Hepatocyte (in vitro differentiated cells): ENCODE results near the gene LRP3. TPM values are rescaled to one million over a fixed set of nuclear protein-coding genes. Genes with fewer than 3 reads are reported as not detected.

Experiments
- DNase-seq: peaks from one replicate; pipeline ENCODE4 v3.0.0-alpha.2; 2016; ENCODE audit warnings: low spot score
- H2AFZ ChIP-seq: fragments of 200-600 bp; sonication (generic); 2 replicates; pipeline ENCODE4 v1.6.0; 2016; ENCODE audit warnings: antibody characterized with exemption, mild to moderate bottlenecking
- H3K27ac ChIP-seq: fragments of 200-600 bp; sonication (generic); 2 replicates; pipeline ENCODE4 v1.5.1; 2016; ENCODE audit warnings: mild to moderate bottlenecking
- H3K27me3 ChIP-seq: fragments of 200-600 bp; sonication (generic); 2 replicates; pipeline ENCODE4 v1.6.1; 2016
- H3K36me3 ChIP-seq: fragments of 200-600 bp; sonication (generic); replicated peaks from 2 replicates; pipeline ENCODE4 v1.5.1; 2016; ENCODE audit warnings: low read depth; ENCODE audit not compliant: insufficient read depth
- H3K4me1 ChIP-seq: fragments of 200-600 bp; sonication (generic); 2 replicates; pipeline ENCODE4 v1.5.1; 2016; ENCODE audit warnings: mild to moderate bottlenecking, moderate library complexity; ENCODE audit not compliant: insufficient read depth
- H3K4me2 ChIP-seq: fragments of 200-600 bp; sonication (generic); 2 replicates; pipeline ENCODE4 v1.6.0; 2016
- H3K4me3 ChIP-seq: fragments of 200-600 bp; sonication (generic); 2 replicates; pipeline ENCODE4 v1.5.1; 2016; ENCODE audit warnings: mild to moderate bottlenecking
- H3K79me2 ChIP-seq: fragments of 200-600 bp; sonication (generic); 2 replicates; pipeline ENCODE4 v1.6.0; 2017; ENCODE audit warnings: mild to moderate bottlenecking
- H3K9me2 ChIP-seq: fragments of 200-600 bp; sonication (generic); replicated peaks from 2 replicates; pipeline ENCODE4 v1.6.0; 2017; ENCODE audit warnings: mild to moderate bottlenecking; ENCODE audit not compliant: insufficient read depth
- H3K9me3 ChIP-seq: fragments of 200-600 bp; sonication (generic); 2 replicates; pipeline ENCODE4 v1.5.1; 2016; ENCODE audit warnings: low read depth, mild to moderate bottlenecking
- H4K20me1 ChIP-seq: fragments of 200-600 bp; sonication (generic); 2 replicates; pipeline ENCODE4 v1.6.0; 2016; ENCODE audit warnings: mild to moderate bottlenecking; ENCODE audit not compliant: insufficient read depth, poor library complexity, severe bottlenecking
- EZH2 ChIP-seq: fragments of 200-600 bp; sonication (generic); IDR thresholded peaks from 2 replicates; pipeline ENCODE4 v1.6.1; 2016; ENCODE audit warnings: antibody characterized with exemption, mild to moderate bottlenecking, borderline replicate concordance
- EZH2phosphoT487 ChIP-seq: fragments of 200-600 bp; sonication (generic); IDR thresholded peaks from one replicate; pipeline ENCODE4 v1.6.1; 2018; ENCODE audit warnings: antibody characterized with exemption, mild to moderate bottlenecking, low read depth, moderate library complexity; ENCODE audit not compliant: unreplicated experiment, severe bottlenecking
- WGBS: methylation state at CpG from one replicate; pipeline ENCODE4 v1.1.6; 2016; ENCODE audit warnings: low lambda C conversion rate; ENCODE audit errors: missing lambda C conversion rate; 5-methylcytosine and 5-hydroxymethylcytosine counted together
- polyA plus RNA-seq: library from polyadenylated mRNA; unstranded; fragments of >200 nt; fragmentation: Nextera tagmentation; extraction: Ambion mirVana; gene quantifications from 2 replicates; pipeline ENCODE4 v1.2.1, GENCODE V29; 2016
- total RNA-seq: library from RNA; depleted of rRNA; stranded (reverse); fragments of >200 nt; gene quantifications from 2 replicates; pipeline ENCODE4 v1.2.3, GENCODE V29; 2014
- TF ChIP-seq, protein P1 (sequence below): fragments of 200-600 bp; sonication (generic); IDR thresholded peaks from 2 replicates; pipeline ENCODE4 v1.5.1; 2016; ENCODE audit warnings: antibody characterized with exemption, mild to moderate bottlenecking; ENCODE audit not compliant: poor library complexity

Gene LRP3
- total and polyA plus RNA-seq, 2 experiments from 2014 or later = 37.4 to 44.0 TPM

- no peaks in the 10 kb centered on the region for H3K79me2 ChIP-seq
- no peaks in the 10 kb centered on the region for H3K27me3 ChIP-seq
- no peaks in the 10 kb centered on the region for H4K20me1 ChIP-seq
- no peak for TF ChIP-seq EZH2phosphoT487
- TF ChIP-seq EZH2 = no peak
- TF ChIP-seq, protein P1, sequence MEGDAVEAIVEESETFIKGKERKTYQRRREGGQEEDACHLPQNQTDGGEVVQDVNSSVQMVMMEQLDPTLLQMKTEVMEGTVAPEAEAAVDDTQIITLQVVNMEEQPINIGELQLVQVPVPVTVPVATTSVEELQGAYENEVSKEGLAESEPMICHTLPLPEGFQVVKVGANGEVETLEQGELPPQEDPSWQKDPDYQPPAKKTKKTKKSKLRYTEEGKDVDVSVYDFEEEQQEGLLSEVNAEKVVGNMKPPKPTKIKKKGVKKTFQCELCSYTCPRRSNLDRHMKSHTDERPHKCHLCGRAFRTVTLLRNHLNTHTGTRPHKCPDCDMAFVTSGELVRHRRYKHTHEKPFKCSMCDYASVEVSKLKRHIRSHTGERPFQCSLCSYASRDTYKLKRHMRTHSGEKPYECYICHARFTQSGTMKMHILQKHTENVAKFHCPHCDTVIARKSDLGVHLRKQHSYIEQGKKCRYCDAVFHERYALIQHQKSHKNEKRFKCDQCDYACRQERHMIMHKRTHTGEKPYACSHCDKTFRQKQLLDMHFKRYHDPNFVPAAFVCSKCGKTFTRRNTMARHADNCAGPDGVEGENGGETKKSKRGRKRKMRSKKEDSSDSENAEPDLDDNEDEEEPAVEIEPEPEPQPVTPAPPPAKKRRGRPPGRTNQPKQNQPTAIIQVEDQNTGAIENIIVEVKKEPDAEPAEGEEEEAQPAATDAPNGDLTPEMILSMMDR = no peak
- no peak overlapping the region for H2AFZ ChIP-seq
- no peaks in the 10 kb centered on the region for H3K9me2 ChIP-seq
- no peaks in the 10 kb centered on the region for H3K36me3 ChIP-seq
- H3K9me3 ChIP-seq = no peaks in the 10 kb centered on the region
- no peak overlapping the region for H3K27ac ChIP-seq
- H3K4me3 ChIP-seq = no peak overlapping the region
- WGBS = 94% methylated on average over 16 of the region's 19 CpGs
- no peak for DNase-seq
- H3K4me1 ChIP-seq = no peaks in the 10 kb centered on the region
- no peak overlapping the region for H3K4me2 ChIP-seq
Observed at GRCh38 chr19:33215438-33216197, 21.5 kb downstream of the LRP3 start.

DNA sequence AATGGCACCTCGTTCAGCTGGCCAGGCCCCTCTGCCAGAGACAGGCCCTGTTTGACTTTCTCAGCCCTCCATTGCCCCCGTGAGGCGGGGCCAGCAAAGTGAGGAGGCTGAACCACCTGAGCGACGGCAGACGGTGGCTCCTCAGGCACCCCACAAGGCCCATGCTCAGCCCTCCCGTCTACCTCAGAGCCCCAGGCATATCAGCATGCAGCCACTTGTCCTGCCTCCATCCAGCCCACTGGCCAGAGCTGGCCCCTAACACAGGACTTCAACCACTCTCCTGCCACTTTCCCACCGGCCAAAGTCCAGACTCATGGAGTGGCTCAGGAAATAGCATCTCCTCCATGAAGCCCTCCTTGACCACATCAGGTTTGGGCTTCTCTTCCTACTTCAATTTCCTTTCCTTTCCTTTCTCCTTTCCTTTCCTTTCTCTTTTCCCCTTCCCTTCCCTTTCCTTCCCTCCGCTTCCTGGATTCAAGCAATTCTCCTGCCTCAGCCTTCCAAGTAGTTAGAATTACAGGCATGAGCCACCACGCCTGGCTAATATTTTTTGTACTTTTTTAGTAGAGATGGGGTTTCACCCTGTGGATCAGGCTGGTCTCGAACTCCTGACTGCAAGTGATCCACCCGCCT lies 22.2 kb downstream of the LRP3 start:
- no peak for TF ChIP-seq EZH2
- TF ChIP-seq, protein P1 = no peak
- TF ChIP-seq EZH2phosphoT487 = no peak
- no peaks in the 10 kb centered on the region for H3K27me3 ChIP-seq

GRCh38 chr19:33217881-33218280 lies 23.8 kb downstream of the LRP3 start:
- H3K36me3 ChIP-seq = no peaks in the 10 kb centered on the region
- TF ChIP-seq EZH2 (no peak), EZH2phosphoT487 (no peak)
- TF ChIP-seq, protein P1 = no peak
- H3K9me3 ChIP-seq = no peaks in the 10 kb centered on the region
- no peaks in the 10 kb centered on the region for H3K79me2 ChIP-seq
- H3K4me1 ChIP-seq = no peaks in the 10 kb centered on the region
- H3K27me3 ChIP-seq = no peaks in the 10 kb centered on the region
- H4K20me1 ChIP-seq = no peaks in the 10 kb centered on the region
- no peaks in the 10 kb centered on the region for H3K9me2 ChIP-seq
- WGBS = 68% methylated on average over 8 of the region's 8 CpGs
- H3K4me2 ChIP-seq = no peak overlapping the region
- no peak for DNase-seq
- no peak overlapping the region for H3K4me3 ChIP-seq
- H2AFZ ChIP-seq = no peak overlapping the region
- no peak overlapping the region for H3K27ac ChIP-seq

More for the DNA sequence above, 22.2 kb downstream of the LRP3 start:
- H3K9me2 ChIP-seq = no peaks in the 10 kb centered on the region
- no peak overlapping the region for H3K27ac ChIP-seq
- H3K9me3 ChIP-seq = no peaks in the 10 kb centered on the region
- WGBS = 67% methylated on average over 12 of the region's 12 CpGs
- no peaks in the 10 kb centered on the region for H3K79me2 ChIP-seq
- no peak for DNase-seq
- no peaks in the 10 kb centered on the region for H3K36me3 ChIP-seq
- no peak overlapping the region for H3K4me3 ChIP-seq
- H3K4me2 ChIP-seq = no peak overlapping the region
- no peaks in the 10 kb centered on the region for H4K20me1 ChIP-seq
- no peak overlapping the region for H2AFZ ChIP-seq
- no peaks in the 10 kb centered on the region for H3K4me1 ChIP-seq
